Hepatic stellate cell (primary cell): Measurements from ENCODE around the gene ZCCHC3.
"Not testable (repeated sequence)": the region's sequence is repeated elsewhere in the genome, so short reads cannot be mapped to it uniquely, and the experiment has no call there.

Source experiments
- DNase-seq: peaks from one replicate; pipeline ENCODE4 v3.0.0; 2011; ENCODE audit warnings: low spot score

Gene ZCCHC3

DNA sequence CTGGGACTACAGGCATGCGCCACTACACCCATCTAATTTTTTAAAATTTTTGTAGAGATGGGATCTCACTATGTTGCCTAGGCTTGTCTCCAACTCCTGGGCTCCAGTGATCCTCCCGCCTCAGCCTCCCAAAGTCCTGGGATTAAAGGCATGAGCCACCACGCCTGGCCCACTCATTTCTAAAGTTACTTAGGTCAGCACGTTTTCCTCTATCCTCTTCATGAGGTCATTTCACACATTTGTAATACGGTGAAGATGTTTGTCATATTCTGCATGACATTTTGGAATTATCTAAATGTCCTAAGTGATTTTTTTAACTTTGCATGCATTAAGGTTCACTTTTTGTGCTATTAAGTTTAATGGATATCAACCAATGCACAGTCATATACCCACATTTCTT lies 16.0 kb downstream of the ZCCHC3 start:
- no peak for DNase-seq

DNA sequence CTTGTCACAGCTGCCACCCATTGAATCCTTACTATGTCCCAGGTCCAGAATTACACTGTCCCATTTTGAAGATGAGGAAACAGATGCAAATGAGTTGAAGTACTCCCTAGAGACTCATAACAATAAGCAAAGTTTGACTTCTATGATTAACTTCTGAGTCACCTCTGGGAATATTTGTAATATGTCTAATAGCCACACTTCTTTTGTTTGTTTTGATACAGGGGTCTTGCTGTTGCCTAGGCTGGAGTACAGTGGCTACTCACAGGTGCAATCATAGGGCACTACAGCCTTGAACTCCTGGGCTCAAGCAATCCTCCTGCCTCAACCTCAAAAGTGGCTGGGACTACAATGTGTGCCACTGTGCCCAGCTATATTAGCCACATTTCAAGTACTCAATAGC lies 16.6 kb downstream of the ZCCHC3 start:
- no peak for DNase-seq

DNA sequence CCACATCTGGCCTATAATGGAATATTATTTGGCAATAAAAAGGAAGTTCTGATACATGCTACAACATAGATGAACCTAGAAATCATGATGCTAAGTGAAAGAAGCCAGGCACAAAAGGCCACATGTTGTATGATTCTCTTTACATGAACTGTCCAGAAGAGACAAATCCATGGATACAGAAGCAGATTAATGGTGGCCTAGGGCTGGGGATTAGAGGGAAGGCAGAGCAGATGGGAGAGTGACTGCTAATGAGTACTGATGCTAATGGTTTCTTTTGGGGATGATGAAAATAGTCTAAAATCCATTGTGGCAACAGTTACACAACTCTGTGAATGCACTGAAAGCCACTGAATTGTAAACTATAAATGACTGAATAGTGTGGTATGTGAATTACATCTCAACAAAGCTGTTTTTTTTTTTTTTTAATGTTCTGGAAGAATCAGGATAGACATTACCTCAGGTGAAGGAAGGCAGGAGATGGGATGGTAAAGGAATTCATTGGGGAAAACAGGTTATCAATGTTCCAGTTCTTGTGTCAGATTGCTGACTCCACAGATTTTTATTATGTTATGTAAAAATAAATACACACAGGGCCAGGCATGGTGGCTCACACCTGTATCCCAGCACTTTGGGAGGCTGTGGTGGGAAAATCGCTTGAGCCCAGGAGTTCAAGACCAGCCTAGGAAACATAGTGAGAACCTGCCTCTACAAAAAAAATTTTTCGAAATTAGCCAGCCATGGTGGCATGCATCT lies 19.1 kb downstream of the ZCCHC3 start:
- DNase-seq: no peak

DNA sequence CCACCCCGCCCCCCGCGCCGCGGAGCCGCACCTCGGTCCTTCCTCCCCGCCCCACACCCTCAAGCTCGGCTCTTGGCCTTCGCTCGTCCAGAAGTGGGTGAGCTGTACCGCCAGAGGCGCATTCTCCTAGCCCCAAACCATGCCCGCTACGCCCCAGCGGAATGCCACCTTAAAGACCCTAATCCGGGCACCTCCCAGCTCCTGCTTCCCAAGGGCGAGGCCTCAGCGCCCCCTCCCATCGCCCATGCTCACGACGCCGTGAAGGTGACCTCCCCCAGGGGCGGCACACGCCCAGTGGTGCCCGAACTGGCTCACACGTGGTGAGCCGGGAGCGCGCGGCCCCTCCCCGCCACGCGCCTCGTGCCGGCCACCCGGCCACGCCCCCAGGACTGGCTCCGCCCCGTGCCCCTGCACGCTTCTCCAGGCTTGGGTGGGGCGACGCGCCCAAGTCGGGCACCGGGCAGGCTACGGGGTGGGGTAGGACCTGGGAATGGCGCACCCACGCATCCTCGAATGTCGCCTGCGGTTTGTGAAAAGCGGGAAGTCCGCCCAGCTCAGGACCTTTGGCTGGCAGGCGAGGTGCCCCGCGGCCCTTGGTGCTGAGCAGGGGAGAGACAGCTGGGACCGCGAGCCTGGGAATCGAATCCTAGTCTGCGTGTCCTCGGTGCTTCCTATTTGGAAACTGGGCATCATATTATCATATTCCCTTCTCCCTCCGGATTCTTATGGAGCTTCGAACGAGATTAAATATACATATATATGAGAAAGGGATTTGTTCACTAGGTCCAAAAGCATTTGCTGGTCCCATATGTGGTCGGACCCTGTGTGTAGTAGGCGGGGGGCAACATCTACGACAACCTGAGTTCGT lies 27.0 kb downstream of the ZCCHC3 start:
- DNase-seq: peak; percentile 91

DNA sequence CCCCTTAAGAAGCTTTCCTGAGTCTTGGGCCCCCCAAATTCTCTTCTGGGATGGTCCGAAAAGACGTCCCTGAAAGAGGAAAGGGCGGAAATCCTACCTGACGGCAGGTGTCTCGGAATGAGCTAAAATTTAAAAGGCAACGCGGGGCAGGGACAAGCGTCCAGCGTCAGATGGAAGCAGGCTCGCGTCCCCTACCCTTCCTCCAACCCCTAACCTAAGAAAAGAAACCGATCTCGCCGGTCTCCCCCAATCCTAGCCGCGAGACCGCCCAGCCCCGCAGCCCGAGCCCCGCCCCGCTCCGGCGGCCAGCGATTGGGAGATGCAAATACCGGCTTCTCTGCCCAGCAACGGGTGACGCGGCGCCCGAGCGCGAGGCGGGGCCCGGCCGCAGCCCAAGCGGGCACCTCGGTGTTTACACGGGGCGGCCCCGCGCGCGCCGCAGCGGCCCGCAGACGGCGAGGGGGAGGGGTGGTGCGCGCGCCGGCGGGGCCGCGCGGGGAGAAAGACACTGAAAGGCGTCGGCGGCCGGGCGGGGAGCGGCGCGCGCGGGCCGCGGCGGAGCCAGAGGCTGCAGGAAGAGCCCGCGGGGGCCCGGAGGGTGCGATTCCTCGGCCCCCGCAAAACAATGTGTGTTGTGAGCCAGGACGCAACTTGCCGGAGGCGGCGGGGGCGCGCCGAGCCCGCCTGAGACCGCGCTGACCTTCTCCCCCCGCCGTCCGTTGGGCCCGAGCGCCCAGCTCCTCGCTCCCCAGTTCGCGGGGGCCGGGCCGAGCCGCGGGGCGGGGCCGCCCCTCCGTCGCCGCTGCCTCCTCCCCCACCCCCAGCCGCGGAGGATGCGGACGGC lies 27.9 kb downstream of the ZCCHC3 start, which contains the start of gene SOX12:
Gene SOX12 (plus strand): TSS at position 508 of the 844 bp plus-strand sequence. CDS start 373 bp downstream, outside the sequence.
- peak; percentile 92 for DNase-seq

DNA sequence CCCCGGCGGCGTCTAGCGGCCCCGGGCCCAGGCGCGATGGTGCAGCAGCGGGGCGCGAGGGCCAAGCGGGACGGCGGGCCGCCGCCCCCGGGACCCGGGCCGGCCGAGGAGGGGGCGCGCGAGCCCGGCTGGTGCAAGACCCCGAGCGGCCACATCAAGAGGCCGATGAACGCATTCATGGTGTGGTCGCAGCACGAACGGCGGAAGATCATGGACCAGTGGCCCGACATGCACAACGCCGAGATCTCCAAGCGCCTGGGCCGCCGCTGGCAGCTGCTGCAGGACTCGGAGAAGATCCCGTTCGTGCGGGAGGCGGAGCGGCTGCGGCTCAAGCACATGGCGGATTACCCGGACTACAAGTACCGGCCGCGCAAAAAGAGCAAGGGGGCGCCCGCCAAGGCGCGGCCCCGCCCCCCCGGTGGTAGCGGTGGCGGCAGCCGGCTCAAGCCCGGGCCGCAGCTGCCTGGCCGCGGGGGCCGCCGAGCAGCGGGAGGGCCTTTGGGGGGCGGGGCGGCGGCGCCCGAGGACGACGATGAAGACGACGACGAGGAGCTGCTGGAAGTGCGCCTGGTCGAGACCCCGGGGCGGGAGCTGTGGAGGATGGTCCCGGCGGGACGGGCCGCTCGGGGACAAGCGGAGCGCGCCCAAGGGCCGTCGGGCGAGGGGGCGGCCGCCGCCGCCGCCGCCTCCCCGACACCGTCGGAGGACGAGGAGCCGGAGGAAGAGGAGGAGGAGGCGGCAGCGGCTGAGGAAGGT lies 28.7 kb downstream of the ZCCHC3 start:
- peak; percentile 63 for DNase-seq

DNA sequence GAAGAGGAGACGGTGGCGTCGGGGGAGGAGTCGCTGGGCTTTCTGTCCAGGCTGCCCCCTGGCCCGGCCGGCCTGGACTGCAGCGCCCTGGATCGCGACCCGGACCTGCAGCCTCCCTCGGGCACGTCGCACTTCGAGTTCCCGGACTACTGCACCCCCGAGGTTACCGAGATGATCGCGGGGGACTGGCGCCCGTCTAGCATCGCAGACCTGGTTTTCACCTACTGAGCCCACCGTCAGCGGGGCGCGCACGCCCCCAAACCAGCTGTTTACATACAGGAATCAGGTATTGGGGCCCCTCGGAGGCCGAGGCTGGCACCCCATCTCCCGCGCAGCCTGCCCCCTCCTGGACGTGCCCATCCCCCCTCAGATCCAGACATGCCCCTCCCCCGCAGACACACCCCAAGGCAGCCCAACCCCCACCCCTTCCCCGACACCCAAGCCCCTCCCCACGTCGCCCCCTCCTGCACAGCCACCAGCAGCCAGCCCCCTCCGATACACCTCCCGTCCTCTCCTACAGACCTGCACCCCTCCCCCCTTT lies 29.3 kb downstream of the ZCCHC3 start:
- no peak for DNase-seq

DNA sequence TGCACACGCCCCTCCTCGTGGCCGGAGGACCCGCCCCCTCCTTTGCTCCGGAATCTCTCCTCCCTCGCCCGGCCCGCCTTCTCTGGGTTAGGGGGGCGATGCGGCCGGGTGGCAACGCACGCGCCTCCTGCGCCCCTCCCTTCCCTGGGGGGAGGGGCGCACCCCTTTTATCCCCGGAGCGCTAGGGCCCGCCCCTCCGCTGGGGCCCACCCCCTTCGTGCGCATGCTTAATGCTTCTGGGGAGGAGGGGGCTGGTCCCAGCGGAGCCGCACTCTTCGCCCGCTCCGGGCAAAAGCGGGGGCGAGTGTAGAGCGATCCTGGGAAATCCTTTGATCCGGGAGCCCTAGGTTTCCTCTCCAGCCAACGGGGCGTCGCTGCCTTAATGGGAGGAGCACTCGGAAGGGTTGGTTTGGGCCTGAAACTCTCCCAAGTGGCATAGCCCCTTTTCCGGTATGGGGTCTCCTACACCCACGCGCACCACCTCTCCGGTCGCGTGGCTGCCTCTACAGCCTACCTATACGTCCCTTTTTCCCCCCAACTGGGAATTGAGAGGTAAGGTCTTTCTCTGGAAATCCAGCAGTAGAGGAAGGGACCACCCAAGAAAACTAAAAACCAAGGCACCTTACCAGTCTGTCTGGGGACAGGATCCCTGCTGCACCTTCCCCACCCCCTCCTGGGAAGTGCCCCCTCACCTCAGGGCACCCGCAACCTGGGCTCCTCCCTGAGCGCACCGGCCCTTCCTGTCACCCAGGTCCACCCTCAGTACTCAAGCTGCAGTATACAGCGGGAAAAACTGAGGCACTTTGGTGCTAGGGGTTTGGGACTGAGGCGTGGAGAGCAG lies 30.0 kb downstream of the ZCCHC3 start:
- peak; percentile 91 for DNase-seq

DNA sequence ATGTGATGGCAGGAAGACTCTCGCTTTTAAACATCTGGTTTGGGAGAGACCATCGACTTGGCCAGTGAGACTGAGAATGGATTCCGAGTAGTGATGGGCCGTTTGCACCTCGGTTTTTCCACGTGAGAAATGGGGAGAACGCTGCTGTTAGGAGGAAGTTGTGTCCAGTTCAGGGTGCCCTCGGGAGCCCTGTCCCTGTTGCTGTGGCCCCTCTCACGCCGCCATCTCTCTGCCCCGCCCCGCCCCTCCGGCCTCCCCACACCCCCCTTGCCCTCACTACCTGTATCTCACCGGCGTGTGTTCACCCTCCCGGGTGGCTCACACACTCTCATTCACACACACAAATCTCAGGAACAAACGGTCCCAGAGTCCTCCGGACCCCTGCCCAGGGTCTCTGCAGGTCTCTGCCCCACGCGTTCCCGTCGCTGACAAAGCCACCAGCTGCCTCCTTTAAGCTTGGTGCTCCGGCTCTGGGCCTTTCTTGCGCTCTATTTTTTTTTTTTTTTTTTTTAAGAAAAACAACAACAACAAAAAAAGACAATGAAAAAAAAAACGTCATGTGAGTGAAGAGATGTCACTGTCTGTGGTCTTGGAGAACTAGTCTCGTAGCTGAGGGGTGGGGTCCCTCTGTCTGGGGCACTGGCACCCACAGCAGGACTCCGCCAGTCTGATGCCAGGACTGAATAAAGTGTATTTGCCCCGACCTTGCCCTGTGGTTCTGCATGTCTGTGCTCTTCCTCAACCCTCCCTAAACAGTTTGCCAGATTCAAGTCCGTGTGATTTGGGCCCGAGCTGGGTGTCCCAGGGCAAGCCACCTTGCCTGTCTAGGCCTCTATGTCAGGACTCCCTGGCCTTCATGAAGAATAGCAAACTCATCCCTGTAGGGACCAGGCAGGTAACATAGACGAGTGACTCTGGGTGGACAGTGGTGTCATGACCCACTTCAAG lies 30.9 kb downstream of the ZCCHC3 start:
- no peak for DNase-seq

DNA sequence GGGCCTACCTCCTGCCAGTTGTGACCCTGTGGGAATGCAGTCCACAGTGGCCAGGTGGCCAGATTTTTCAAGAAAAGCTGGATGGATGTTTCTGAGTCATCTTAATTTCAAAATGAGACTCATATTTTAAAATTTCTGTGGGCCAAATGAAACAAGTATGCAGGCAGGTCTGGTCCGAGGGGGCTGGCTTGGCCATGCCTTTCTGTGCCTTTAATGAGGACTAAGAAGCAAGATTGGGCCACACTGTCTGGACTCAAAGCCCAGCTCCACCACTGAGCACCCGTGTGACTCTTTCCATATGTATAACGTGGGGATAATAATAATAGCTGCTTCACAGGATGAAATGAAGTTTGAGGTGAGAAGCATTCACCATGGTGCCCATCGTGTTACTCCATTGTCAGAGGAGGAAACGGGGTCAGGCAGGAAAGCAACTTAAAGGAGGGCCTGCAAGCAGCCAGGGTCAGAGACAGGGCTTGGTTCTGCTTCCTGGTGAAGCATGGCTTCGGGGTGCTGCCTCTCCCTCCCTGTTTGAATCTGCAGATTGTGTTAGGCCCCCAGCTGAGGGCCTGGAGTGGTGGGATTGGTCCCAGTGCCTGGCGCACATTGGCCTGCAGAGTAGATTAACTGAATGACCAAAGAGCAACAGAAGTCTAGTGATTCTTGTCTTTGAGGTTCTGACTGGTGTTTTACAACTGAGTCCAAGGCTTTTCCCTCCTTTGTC lies 31.8 kb downstream of the ZCCHC3 start:
- DNase-seq: no peak

DNA sequence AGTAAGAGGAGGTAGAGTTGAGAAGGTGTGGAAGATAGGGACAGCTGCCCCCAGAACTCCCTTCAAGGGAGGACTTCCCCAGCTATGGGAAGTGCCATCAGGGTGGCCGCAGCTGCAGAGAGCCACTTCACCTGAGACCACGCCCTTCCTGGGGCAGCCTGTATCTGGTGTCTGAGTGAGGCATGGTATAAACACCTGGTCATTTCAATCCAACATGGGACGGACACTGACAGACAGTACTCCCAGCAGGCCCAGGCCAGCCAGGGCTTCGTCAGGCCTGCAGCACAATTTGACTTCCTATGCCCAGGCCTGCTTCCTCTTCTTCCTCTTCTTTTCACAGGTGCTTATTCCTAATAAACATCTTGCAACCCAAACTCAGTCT lies 32.5 kb downstream of the ZCCHC3 start:
- no peak for DNase-seq

DNA sequence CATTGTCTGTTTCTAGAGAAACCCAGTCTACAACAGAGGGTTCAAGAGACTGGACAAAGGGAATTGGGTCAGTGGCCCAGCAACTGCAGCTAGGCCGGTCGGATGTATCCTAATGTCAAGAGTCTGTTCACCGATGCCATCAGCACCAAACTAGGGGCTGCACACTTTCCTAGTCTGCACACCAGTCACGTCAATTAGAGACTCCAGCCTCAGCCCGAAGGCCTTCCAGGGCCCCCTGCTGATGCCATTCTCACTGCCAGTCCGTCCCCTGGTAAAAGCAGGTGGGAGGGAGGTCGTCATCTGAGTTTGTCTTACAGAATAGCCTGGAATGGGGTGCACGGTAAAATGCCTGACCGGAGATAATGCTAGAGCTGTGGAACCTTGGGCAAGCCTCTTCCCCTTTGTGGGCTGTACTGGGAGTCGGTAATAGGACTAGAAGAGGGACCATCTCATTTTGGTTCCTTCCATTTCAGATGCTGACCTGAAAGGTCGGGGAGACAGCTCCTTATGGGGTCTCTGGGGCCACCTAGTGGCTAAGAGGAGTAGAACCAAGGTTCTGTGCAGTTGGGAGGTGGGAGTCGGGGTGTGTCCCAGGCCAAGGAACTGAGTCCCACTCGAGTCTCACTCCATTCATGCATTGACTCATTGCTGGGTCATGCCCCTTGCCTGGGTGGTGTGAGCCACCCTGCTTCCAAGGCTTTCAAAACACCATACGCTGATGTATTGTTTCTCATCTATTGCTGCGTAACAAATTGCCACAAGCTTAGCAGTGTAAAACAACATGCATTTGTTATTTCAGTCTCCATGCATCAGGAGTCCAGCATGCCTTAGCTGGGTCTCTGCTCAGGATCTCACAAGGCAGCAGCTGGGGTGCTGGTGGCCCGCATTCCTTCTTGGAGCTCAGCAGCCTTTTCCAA lies 33.1 kb downstream of the ZCCHC3 start:
- peak; percentile 82 for DNase-seq

DNA sequence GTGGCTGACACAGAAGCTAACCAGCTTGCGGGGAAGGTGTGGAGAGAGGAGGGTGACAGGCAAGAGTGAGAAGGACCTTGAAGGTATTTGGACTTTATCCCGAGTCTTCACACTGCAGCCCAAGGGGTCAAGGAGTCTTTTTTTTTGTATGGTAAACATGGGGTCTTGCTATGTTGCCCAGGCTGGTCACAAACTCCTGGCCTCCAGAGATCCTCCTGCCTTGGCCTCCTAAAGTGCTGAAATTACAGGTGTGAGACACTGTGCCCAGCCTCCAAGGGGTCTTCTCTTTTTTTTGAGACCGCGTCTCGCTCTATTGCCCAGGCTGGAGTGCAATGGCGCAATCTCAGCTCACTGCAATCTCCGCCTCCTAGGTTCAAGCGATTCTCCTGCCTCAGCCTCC lies 37.2 kb downstream of the ZCCHC3 start:
- no peak for DNase-seq

DNA sequence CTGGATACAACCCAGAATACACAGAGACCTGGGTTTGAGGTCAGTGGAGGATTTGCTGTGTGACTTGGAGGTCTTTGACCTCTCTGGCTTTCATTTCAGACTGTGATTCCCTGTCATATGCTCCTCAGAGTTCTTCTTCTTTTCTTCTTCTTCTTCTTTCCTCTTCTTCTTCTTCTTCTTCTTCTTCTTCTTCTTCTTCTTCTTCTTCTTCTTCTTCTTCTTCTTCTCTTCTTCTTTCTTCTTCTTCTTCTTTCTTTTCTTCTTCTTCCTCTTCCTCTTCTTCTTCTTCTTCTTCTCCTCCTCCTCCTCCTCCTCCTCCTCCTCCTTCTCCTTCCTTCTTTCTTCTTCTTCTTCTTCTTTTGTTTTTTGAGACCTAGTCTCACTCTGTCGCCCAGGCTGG lies 38.7 kb downstream of the ZCCHC3 start:
- not testable (repeated sequence) for DNase-seq

DNA sequence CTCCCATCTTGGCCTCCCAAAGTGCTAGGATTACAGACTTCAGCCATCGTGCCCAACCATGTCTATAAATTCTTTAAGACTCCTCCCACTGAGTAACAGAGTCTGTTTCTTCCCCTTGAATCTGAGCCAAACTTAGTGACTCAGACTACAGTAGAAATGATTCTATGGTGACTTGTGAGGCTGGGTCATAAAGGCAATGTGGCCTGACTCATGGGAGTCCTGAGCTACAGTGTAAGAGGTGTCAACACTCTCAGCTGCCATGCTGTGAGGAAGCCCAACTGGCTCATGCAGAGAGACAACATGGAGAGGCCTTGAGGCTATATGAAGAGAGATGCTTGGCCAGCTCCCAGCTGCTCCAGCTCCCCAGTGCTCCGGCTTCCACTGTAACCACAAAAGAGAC lies 44.3 kb downstream of the ZCCHC3 start:
- DNase-seq: peak; percentile 47

DNA sequence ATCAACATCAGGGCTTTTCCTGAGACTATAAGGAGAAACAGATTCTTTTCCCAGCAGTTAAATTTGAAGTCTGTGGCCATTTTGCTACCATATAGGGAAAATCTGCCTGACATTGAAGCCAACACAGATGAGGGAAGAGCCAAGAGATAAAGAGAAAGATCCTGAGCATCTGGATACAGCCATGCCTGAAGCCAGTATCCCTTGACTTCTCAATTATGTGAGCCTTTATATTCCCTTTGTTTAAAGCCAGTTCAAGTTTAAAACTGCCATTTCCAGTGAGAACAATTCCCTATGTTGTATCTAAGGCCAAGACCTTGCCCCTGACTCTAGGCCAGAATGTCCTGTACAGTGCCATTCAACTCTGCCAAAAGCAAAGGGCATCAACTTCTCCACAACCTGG lies 45.7 kb downstream of the ZCCHC3 start:
- no peak for DNase-seq

DNA sequence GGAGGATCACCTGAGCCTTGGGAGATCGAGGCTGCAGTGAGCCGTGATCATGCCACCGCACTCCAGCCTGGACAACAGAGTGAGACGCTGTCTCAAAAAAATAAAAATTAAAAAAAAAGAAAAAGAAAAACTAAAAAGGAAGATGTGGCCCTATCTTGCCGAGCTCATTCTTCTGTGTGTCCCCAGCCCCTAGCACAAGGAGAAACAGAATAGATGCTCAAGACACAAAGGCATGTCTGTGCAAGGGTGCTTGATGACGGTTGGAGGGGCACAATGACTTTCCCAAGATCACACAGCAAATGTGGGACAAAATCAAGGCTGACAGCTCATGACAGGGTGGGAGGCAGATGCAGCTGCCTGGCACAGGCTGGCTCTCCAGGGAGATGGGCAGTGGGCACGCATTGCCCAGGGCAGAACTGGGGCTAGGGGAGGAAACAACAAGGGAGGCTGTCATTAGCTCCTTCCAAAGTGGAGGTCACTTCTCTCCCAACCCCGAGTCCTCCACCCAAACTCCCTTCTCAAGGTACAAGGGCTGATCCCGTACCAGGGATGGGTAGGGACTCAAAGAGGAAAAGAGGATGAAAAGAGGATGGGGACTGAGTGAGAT lies 48.8 kb downstream of the ZCCHC3 start:
- DNase-seq: no peak
